ENCODE results near the gene VWCE. TPM values are rescaled to one million over a fixed set of nuclear protein-coding genes. Genes with fewer than 3 reads are reported as not detected.
A peak's percentile ranks its signal among the peaks of the same experiment; 100 is the strongest.

Gene VWCE
- polyA plus RNA-seq, 1 donor from 2014 or later, result 9.8 TPM

- peaks cover 25% of the 10 kb centered on the region for H3K79me2 ChIP-seq (replicated peaks; ENCODE audit: insufficient read depth, low read length)
- no peak overlapping the region for H3K4me3 ChIP-seq (ENCODE audit: low read length)
- H3K9me3 ChIP-seq (ENCODE audit: low read length), result no peaks in the 10 kb centered on the region
- TF ChIP-seq EP300 (conservative IDR thresholded peaks at IDR 0.05; ENCODE audit: poor library complexity, severe bottlenecking), result no peak
- TF ChIP-seq RAD21 (conservative IDR thresholded peaks at IDR 0.05), result no peak
- TF ChIP-seq TAF1 (IDR thresholded peaks at IDR 0.05; ENCODE audit: low read depth), result no peak
- no peak overlapping the region for H3K4me2 ChIP-seq (ENCODE audit: low read length)
- no peaks in the 10 kb centered on the region for H3F3A ChIP-seq (ENCODE audit: insufficient read depth, low read length, poor library complexity, severe bottlenecking)
- no peak overlapping the region for H3K27ac ChIP-seq (ENCODE audit: low read length)
- H3K36me3 ChIP-seq (ENCODE audit: insufficient read depth, low read length), result no peaks in the 10 kb centered on the region
- no peaks in the 10 kb centered on the region for H3K27me3 ChIP-seq (ENCODE audit: insufficient read depth, low read depth, low read length)
- H3K9ac ChIP-seq (ENCODE audit: low read length), result peak overlapping the region; percentile 25
- no peaks in the 10 kb centered on the region for H3K9me2 ChIP-seq (ENCODE audit: insufficient read depth, low read length)
- no peaks in the 10 kb centered on the region for H4K20me1 ChIP-seq (ENCODE audit: insufficient read depth)
- H2AFZ ChIP-seq (ENCODE audit: low read depth, low read length), result no peak overlapping the region
Observed at GRCh38 chr11:61335355-61335710, 40.2 kb upstream of the VWCE start.

GRCh38 chr11:61334434-61335354 is 39.6 kb upstream of the VWCE start:
- Histone ChIP-seq H3K9me3 (ENCODE audit: low read length) (no peaks in the 10 kb centered on the region), H3K4me3 (ENCODE audit: low read length) (no peak overlapping the region), H3K4me2 (ENCODE audit: low read length) (no peak overlapping the region), H3F3A (ENCODE audit: insufficient read depth, low read length, poor library complexity, severe bottlenecking) (no peaks in the 10 kb centered on the region), H3K9me2 (ENCODE audit: insufficient read depth, low read length) (no peaks in the 10 kb centered on the region), H3K79me2 (replicated peaks; ENCODE audit: insufficient read depth, low read length) (peaks cover 31% of the 10 kb centered on the region), H3K36me3 (ENCODE audit: insufficient read depth, low read length) (no peaks in the 10 kb centered on the region), H3K27ac (ENCODE audit: low read length) (no peak overlapping the region), H3K27me3 (ENCODE audit: insufficient read depth, low read depth, low read length) (no peaks in the 10 kb centered on the region), H2AFZ (ENCODE audit: low read depth, low read length) (no peak overlapping the region), H3K9ac (ENCODE audit: low read length) (peak overlapping the region; percentile 25), H4K20me1 (ENCODE audit: insufficient read depth) (no peaks in the 10 kb centered on the region)
- TF ChIP-seq EZH2 (IDR thresholded peaks at IDR 0.05; ENCODE audit: borderline replicate concordance, insufficient read depth, low read length, poor library complexity, severe bottlenecking) (no peak), MXI1 (conservative IDR thresholded peaks at IDR 0.05; ENCODE audit: poor library complexity, severe bottlenecking) (no peak), TAF1 (IDR thresholded peaks at IDR 0.05; ENCODE audit: low read depth) (no peak), RAD21 (conservative IDR thresholded peaks at IDR 0.05) (no peak), SMC3 (conservative IDR thresholded peaks at IDR 0.05; ENCODE audit: poor library complexity) (no peak), REST (IDR thresholded peaks at IDR 0.05; ENCODE audit: borderline replicate concordance) (no peak), CTCF (IDR thresholded peaks at IDR 0.05; ENCODE audit: poor library complexity, severe bottlenecking) (no peak), EP300 (conservative IDR thresholded peaks at IDR 0.05; ENCODE audit: poor library complexity, severe bottlenecking) (no peak), POLR2AphosphoS5 (IDR thresholded peaks at IDR 0.05) (no peak)

Data from neural cell (in vitro differentiated cells).